ENCODE results near the gene LCP2. TPM values are rescaled to one million over a fixed set of nuclear protein-coding genes. Genes with fewer than 3 reads are reported as not detected.

Gene LCP2
- total RNA-seq, 1 experiment from 2014 or later = not detected

- no peak for DNase-seq (ENCODE audit: low read depth)
Measured at GRCh38 chr5:170275376-170275994, 22.1 kb downstream of the LCP2 start.

- no peak for DNase-seq (ENCODE audit: low read depth)
Measured at GRCh38 chr5:170273968-170274710, 23.4 kb downstream of the LCP2 start.

- no peak for DNase-seq (ENCODE audit: low read depth)
Measured at GRCh38 chr5:170270293-170271069, 27.1 kb downstream of the LCP2 start.

- no peak for DNase-seq (ENCODE audit: low read depth)
Measured at GRCh38 chr5:170269579-170269978, 28.0 kb downstream of the LCP2 start.

- DNase-seq (ENCODE audit: low read depth) = no peak
Measured at GRCh38 chr5:170268884-170269283, 28.7 kb downstream of the LCP2 start.

- no peak for DNase-seq (ENCODE audit: low read depth)
Measured at GRCh38 chr5:170268153-170268689, 29.4 kb downstream of the LCP2 start.

GRCh38 chr5:170267431-170268152 lies 30.0 kb downstream of the LCP2 start:
- peak; percentile 54 for DNase-seq (ENCODE audit: low read depth)

GRCh38 chr5:170266570-170267381 lies 30.8 kb downstream of the LCP2 start:
- DNase-seq (ENCODE audit: low read depth) = no peak

GRCh38 chr5:170265522-170265921 lies 32.1 kb downstream of the LCP2 start:
- DNase-seq (ENCODE audit: low read depth) = peak; percentile 3

- no peak for DNase-seq (ENCODE audit: low read depth)
Measured at GRCh38 chr5:170263906-170264305, 33.7 kb downstream of the LCP2 start.

GRCh38 chr5:170262061-170263045 lies 35.2 kb downstream of the LCP2 start:
- no peak for DNase-seq (ENCODE audit: low read depth)

- no peak for DNase-seq (ENCODE audit: low read depth)
Measured at GRCh38 chr5:170261528-170262043, 36.0 kb downstream of the LCP2 start.

GRCh38 chr5:170257370-170257769 lies 40.2 kb downstream of the LCP2 start:
- no peak for DNase-seq (ENCODE audit: low read depth)

- no peak for DNase-seq (ENCODE audit: low read depth)
Measured at GRCh38 chr5:170256571-170256970, 41.0 kb downstream of the LCP2 start.

- DNase-seq (ENCODE audit: low read depth) = no peak
Measured at GRCh38 chr5:170254056-170254455, 43.5 kb downstream of the LCP2 start.

GRCh38 chr5:170252720-170253350 lies 44.7 kb downstream of the LCP2 start:
- no peak for DNase-seq (ENCODE audit: low read depth)

GRCh38 chr5:170252109-170252508 lies 45.5 kb downstream of the LCP2 start:
- no peak for DNase-seq (ENCODE audit: low read depth)

GRCh38 chr5:170251462-170251861 lies 46.1 kb downstream of the LCP2 start:
- no peak for DNase-seq (ENCODE audit: low read depth)

Measured in LHCN-M2 (cell line).